ENCODE results near the gene CNOT11. TPM values are rescaled to one million over a fixed set of nuclear protein-coding genes. Genes with fewer than 3 reads are reported as not detected.

Gene CNOT11
- total and polyA plus RNA-seq, 2 of the 13 experiments (the other 11 are each of a cell fraction or from before 2014, with no cell fraction given) = 114 to 209 TPM

DNA sequence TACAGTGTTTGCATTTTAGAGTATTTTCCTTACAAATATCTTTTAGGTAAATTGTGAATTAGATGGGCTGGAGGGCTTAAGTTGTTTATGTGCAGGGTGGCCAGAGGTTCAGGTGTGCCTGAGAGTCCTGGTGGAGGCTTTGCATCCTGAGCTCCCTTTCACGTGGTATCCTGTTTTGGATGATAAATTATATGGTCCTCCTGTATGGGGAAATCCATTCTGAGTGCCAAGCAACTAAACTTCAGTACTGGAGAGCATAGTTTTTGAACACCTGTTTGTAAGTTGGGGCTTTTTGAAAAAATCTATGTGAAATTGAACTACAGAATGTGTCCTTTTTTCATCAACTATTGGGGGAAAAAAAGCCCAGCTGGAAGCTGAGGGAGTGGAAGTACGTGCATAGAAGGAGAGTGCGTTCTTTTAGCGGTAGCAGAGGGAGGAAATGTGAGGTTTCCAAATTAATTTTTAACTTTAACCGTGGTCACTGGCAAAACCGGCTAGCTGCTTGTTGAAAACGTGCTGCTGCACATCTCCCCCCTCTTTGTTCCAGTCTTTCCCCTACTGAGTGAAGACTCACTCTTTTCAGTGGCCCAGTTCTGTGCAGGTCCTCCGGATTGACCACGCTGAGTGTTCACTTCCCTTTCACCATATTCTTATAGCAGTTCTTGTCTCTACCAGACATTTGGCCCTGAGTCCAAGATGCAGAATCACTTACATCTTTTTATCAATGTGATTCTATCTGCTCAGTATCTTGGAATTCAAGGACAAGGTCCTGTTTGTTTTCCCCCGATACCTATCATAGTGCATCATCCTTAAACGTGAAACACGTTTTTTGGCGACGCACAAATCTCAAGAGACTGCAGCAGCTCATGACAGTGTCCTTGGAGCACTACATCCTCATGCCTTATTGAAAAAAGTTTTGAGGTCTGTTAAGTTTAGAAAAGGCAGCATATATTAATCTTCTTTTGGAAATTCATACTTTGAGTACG lies 15.3 kb downstream of the CNOT11 start (continued):
- TF ChIP-seq ZNF292 (CRISPR knock-in tag; IDR thresholded peaks at IDR 0.05; ENCODE audit: borderline replicate concordance, low read depth) (no peak), ATF1 (CRISPR knock-in tag; IDR thresholded peaks at IDR 0.05) (0 out of 2 replicates have a peak, but pooled peaks have one; percentile 32), LCORL (IDR thresholded peaks at IDR 0.05) (no peak), LCORL (CRISPR knock-in tag; IDR thresholded peaks at IDR 0.05) (peak; percentile 44; the same call in 1 of the 2 replicates), ZNF567 (CRISPR knock-in tag; IDR thresholded peaks at IDR 0.05; ENCODE audit: borderline replicate concordance) (0 out of 2 replicates have a peak, but pooled peaks have one; percentile 33), TP53 (CRISPR knock-in tag; conservative IDR thresholded peaks at IDR 0.05) (0 out of 2 replicates have a peak, but pooled peaks have one; percentile 34), ZNF546 (CRISPR knock-in tag; conservative IDR thresholded peaks at IDR 0.05) (no peak), POGZ (CRISPR knock-in tag; IDR thresholded peaks at IDR 0.05) (0 out of 2 replicates have a peak, but pooled peaks have one; percentile 15), ZNF883 (CRISPR knock-in tag; IDR thresholded peaks at IDR 0.05; ENCODE audit: not compliant biosample characterization) (no peak), ZBTB38 (CRISPR knock-in tag; IDR thresholded peaks at IDR 0.05) (peak; percentile 86), ETV5 (CRISPR knock-in tag; IDR thresholded peaks at IDR 0.05; ENCODE audit: borderline replicate concordance) (peak; percentile 36; the same call in 1 of the 2 replicates)
- TF ChIP-seq, protein P1, sequence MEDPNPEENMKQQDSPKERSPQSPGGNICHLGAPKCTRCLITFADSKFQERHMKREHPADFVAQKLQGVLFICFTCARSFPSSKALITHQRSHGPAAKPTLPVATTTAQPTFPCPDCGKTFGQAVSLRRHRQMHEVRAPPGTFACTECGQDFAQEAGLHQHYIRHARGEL (CRISPR knock-in tag; IDR thresholded peaks at IDR 0.05) = no peak
- TF ChIP-seq, protein P2, sequence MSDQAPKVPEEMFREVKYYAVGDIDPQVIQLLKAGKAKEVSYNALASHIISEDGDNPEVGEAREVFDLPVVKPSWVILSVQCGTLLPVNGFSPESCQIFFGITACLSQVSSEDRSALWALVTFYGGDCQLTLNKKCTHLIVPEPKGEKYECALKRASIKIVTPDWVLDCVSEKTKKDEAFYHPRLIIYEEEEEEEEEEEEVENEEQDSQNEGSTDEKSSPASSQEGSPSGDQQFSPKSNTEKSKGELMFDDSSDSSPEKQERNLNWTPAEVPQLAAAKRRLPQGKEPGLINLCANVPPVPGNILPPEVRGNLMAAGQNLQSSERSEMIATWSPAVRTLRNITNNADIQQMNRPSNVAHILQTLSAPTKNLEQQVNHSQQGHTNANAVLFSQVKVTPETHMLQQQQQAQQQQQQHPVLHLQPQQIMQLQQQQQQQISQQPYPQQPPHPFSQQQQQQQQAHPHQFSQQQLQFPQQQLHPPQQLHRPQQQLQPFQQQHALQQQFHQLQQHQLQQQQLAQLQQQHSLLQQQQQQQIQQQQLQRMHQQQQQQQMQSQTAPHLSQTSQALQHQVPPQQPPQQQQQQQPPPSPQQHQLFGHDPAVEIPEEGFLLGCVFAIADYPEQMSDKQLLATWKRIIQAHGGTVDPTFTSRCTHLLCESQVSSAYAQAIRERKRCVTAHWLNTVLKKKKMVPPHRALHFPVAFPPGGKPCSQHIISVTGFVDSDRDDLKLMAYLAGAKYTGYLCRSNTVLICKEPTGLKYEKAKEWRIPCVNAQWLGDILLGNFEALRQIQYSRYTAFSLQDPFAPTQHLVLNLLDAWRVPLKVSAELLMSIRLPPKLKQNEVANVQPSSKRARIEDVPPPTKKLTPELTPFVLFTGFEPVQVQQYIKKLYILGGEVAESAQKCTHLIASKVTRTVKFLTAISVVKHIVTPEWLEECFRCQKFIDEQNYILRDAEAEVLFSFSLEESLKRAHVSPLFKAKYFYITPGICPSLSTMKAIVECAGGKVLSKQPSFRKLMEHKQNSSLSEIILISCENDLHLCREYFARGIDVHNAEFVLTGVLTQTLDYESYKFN (CRISPR knock-in tag; conservative IDR thresholded peaks at IDR 0.05) = peak; percentile 61
- TF ChIP-seq, protein P3, sequence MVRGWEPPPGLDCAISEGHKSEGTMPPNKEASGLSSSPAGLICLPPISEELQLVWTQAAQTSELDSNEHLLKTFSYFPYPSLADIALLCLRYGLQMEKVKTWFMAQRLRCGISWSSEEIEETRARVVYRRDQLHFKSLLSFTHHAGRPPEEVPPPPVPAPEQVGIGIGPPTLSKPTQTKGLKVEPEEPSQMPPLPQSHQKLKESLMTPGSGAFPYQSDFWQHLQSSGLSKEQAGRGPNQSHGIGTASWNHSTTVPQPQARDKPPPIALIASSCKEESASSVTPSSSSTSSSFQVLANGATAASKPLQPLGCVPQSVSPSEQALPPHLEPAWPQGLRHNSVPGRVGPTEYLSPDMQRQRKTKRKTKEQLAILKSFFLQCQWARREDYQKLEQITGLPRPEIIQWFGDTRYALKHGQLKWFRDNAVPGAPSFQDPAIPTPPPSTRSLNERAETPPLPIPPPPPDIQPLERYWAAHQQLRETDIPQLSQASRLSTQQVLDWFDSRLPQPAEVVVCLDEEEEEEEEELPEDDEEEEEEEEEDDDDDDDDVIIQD (CRISPR knock-in tag; IDR thresholded peaks at IDR 0.05; ENCODE audit: low read depth) = peak; percentile 8; the same call in 1 of the 2 replicates

Measured in HepG2 (cell line).